ENCODE data around the gene FBRS. TPM values are rescaled to one million over a fixed set of nuclear protein-coding genes. Genes with fewer than 3 reads are reported as not detected.

FBRS gene
- total and polyA plus RNA-seq, 2 of the 13 experiments (the other 11 are each of a cell fraction or from before 2014, with no cell fraction given), result 13.7 to 16.2 TPM

- no peak for TF ChIP-seq ZNF318 (CRISPR knock-in tag; IDR thresholded peaks at IDR 0.05)
- no peak for TF ChIP-seq ZNF572 (CRISPR knock-in tag; IDR thresholded peaks at IDR 0.05)
- TF ChIP-seq CEBPZ (IDR thresholded peaks at IDR 0.05; ENCODE audit: low read length), result no peak
- no peak for TF ChIP-seq ARID5B (CRISPR knock-in tag; IDR thresholded peaks at IDR 0.05)
- TF ChIP-seq ZNF225 (CRISPR knock-in tag; IDR thresholded peaks at IDR 0.05), result no peak
- TF ChIP-seq CCDC6 (CRISPR knock-in tag; IDR thresholded peaks at IDR 0.05), result no peak
- TF ChIP-seq PITX1 (CRISPR knock-in tag; IDR thresholded peaks at IDR 0.05), result no peak
- no peak for TF ChIP-seq PAF1 (CRISPR knock-in tag; IDR thresholded peaks at IDR 0.05)
- no peak for TF ChIP-seq ZFP36L1 (CRISPR knock-in tag; IDR thresholded peaks at IDR 0.05)
- TF ChIP-seq REL (CRISPR knock-in tag; conservative IDR thresholded peaks at IDR 0.05), result no peak
- no peak for TF ChIP-seq E2F5 (CRISPR knock-in tag; conservative IDR thresholded peaks at IDR 0.05)
Observed at GRCh38 chr16:30623536-30624283, 34.5 kb upstream of the FBRS start (continued).
